SK-N-SH (cell line): Measurements from ENCODE around the gene CCDC74B. TPM values are rescaled to one million over a fixed set of nuclear protein-coding genes. Genes with fewer than 3 reads are reported as not detected.
"Not testable (repeated sequence)": the region's sequence is repeated elsewhere in the genome, so short reads cannot be mapped to it uniquely, and the experiment has no call there.

Source experiments
- CTCF ChIA-PET: fragments of 300-600, 350-600 bp; formaldehyde crosslinking; extraction: SDS; loops from one replicate; lab custom pipeline; 2021; lab: Yijun Ruan, JAX
- POLR2A ChIA-PET: fragments of 350-600 bp; sonication (Branson Sonifier 250); formaldehyde crosslinking; extraction: SDS; loops from one replicate; lab custom pipeline; 2020; ENCODE audit warnings: antibody characterized with exemption, inconsistent platforms; lab: Yijun Ruan, JAX
- DNase-seq: peaks from one replicate; pipeline ENCODE4 v3.0.0; 2012
- H2AFZ ChIP-seq: fragments of 200-600 bp; sonication (generic); 2 replicates; pipeline ENCODE4 v1.8.1; 2016; ENCODE audit warnings: antibody characterized with exemption, mild to moderate bottlenecking, low read depth
- H3F3A ChIP-seq: fragments of 200-600 bp; sonication (generic); replicated peaks from 2 replicates; pipeline ENCODE3; 2016; ENCODE audit warnings: antibody characterized with exemption, mild to moderate bottlenecking; ENCODE audit not compliant: insufficient read depth
- H3K27ac ChIP-seq, 2 experiments: fragments of 200-500 bp in 1 of 2; fragments of 200-600 bp in 1 of 2; sonication (Bioruptor generic) in 1 of 2; sonication (generic), shearing (Covaris generic) in 1 of 2; 2 replicates each; pipeline versions ENCODE4 v1.5.1 to v1.6.1; 2014 to 2016; ENCODE audit warnings: low read depth in 2 of 2, inconsistent platforms in 1 of 2, low read length in 1 of 2, mild to moderate bottlenecking in 1 of 2, mixed read lengths in 1 of 2
- H3K27me3 ChIP-seq: fragments of 200-600 bp; sonication (generic), shearing (Covaris generic); 2 replicates; pipeline ENCODE4 v1.6.1; 2016; ENCODE audit warnings: mixed run types; ENCODE audit not compliant: insufficient read depth
- H3K36me3 ChIP-seq, 2 experiments: fragments of 200-500 bp in 1 of 2; fragments of 200-600 bp in 1 of 2; sonication (Bioruptor generic) in 1 of 2; sonication (generic) in 1 of 2; replicated peaks in 1 of 2; 2 replicates each; pipeline versions ENCODE3 to v1.5.1; 2014 to 2016; ENCODE audit warnings: low read length in 1 of 2, mild to moderate bottlenecking in 1 of 2; ENCODE audit not compliant: insufficient read depth in 2 of 2, control insufficient read depth in 1 of 2
- H3K4me1 ChIP-seq, 2 experiments: fragments of 200-500 bp in 1 of 2; fragments of 200-600 bp in 1 of 2; sonication (Bioruptor generic) in 1 of 2; sonication (generic), shearing (Covaris generic) in 1 of 2; 2 replicates each; pipeline versions ENCODE4 v1.5.1 to v1.6.1; 2014 to 2016; ENCODE audit warnings: low read depth in 1 of 2, low read length in 1 of 2, mixed run types in 1 of 2; ENCODE audit not compliant: insufficient read depth in 2 of 2, control insufficient read depth in 1 of 2
- H3K4me2 ChIP-seq: fragments of 200-600 bp; sonication (generic), shearing (Covaris generic); 2 replicates; pipeline ENCODE4 v1.6.1; 2017; ENCODE audit warnings: mixed run types
- H3K4me3 ChIP-seq, 2 experiments: fragments of 200-500 bp in 1 of 2; fragments of 200-600 bp in 1 of 2; sonication (Bioruptor generic) in 1 of 2; sonication (generic), shearing (Covaris generic) in 1 of 2; 2 replicates each; pipeline versions ENCODE4 v1.5.1 to v1.8.1; 2014 to 2016; ENCODE audit warnings: low read depth in 2 of 2, inconsistent platforms in 1 of 2, low read length in 1 of 2, mild to moderate bottlenecking in 1 of 2, mixed read lengths in 1 of 2, moderate library complexity in 1 of 2
- H3K79me2 ChIP-seq: fragments of 200-600 bp; sonication (generic); 2 replicates; pipeline ENCODE4 v1.8.1; 2017; ENCODE audit warnings: mild to moderate bottlenecking; ENCODE audit not compliant: insufficient read depth
- H3K9ac ChIP-seq: fragments of 200-600 bp; sonication (generic); 2 replicates; pipeline ENCODE4 v1.6.1; 2017; ENCODE audit warnings: mixed run types
- H3K9me2 ChIP-seq: fragments of 200-600 bp; sonication (generic); 2 replicates; pipeline ENCODE4 v1.6.1; 2017; ENCODE audit warnings: mixed run types
- H3K9me3 ChIP-seq: fragments of 200-600 bp; sonication (generic); 2 replicates; pipeline ENCODE4 v1.6.1; 2017; ENCODE audit warnings: mixed run types, mild to moderate bottlenecking, moderate library complexity
- H4K20me1 ChIP-seq: fragments of 200-600 bp; sonication (generic); 2 replicates; pipeline ENCODE4 v1.6.1; 2017; ENCODE audit warnings: mild to moderate bottlenecking, mixed run types; ENCODE audit not compliant: insufficient read depth
- ELF1 ChIP-seq: IDR thresholded peaks from 2 replicates; pipeline ENCODE4 v1.4.0; 2012
- FOXJ3 ChIP-seq: sonication (generic); formaldehyde crosslinking; IDR thresholded peaks from 2 replicates; pipeline ENCODE4 v1.5.1; 2020; ENCODE audit warnings: mild to moderate bottlenecking, missing genetic modification reagents
- GATA2 ChIP-seq: sonication (generic); formaldehyde crosslinking; IDR thresholded peaks from 2 replicates; pipeline ENCODE4 v1.5.0; 2020; ENCODE audit warnings: mild to moderate bottlenecking, missing genetic modification reagents
- IRF3 ChIP-seq: fragments of 150-350 bp; IDR thresholded peaks from 2 replicates; pipeline ENCODE4 v1.6.1; 2016; ENCODE audit warnings: mild to moderate bottlenecking, low read depth, low read length
- REST ChIP-seq: IDR thresholded peaks from 2 replicates; pipeline ENCODE4 v1.6.1; 2012; ENCODE audit warnings: mild to moderate bottlenecking, low read depth, low read length, moderate library complexity
- TEAD4 ChIP-seq: IDR thresholded peaks from 2 replicates; pipeline ENCODE4 v1.4.0; 2012; ENCODE audit warnings: mild to moderate bottlenecking, borderline replicate concordance; ENCODE audit not compliant: insufficient read depth
- YY1 ChIP-seq: IDR thresholded peaks from 2 replicates; pipeline ENCODE4 v1.4.0; 2012; ENCODE audit warnings: low read depth, mild to moderate bottlenecking
- WGBS: methylation state at CpG from one replicate; pipeline ENCODE4 v1.1.6; 2017; ENCODE audit warnings: low lambda C conversion rate; 5-methylcytosine and 5-hydroxymethylcytosine counted together
- polyA plus RNA-seq, 3 experiments: library from polyadenylated mRNA; depleted of rRNA; stranded (reverse); fragments of >200 nt; gene quantifications; 2 replicates each; pipeline ENCODE4 v1.2.3, GENCODE V29; 2012

CCDC74B gene
- polyA plus RNA-seq, 1 of the 3 experiments (the other 2 are of a cell fraction), result 14.5 TPM

GRCh38 chr2:130190237-130190636 is 45.3 kb upstream of the CCDC74B start:
- no peak overlapping the region for H2AFZ ChIP-seq
- TF ChIP-seq IRF3, result no peak
- no peak for TF ChIP-seq YY1
- TF ChIP-seq ELF1, result no peak
- no peak for TF ChIP-seq TEAD4
- no peak for TF ChIP-seq REST
- TF ChIP-seq GATA2 (CRISPR knock-in tag), result no peak
- no peak for TF ChIP-seq FOXJ3 (CRISPR knock-in tag)
- TF ChIP-seq, all 33 proteins: peak for 0
- Histone ChIP-seq H3K4me1 (peaks cover 0 to 4% of the 10 kb centered on the region in 2 experiments; a peak in 1 of 4 replicates), H3K79me2 (no peaks in the 10 kb centered on the region), H3K4me2 (no peak overlapping the region), H3K4me3 (no peak overlapping the region), H3K9ac (no peak overlapping the region), H3F3A (no peaks in the 10 kb centered on the region), H4K20me1 (0 out of 2 replicates have a peak, but pooled peaks cover 2% of the 10 kb centered on the region), H3K36me3 (peaks cover 0 to 2% of the 10 kb centered on the region in 2 experiments), H3K27me3 (no peaks in the 10 kb centered on the region), H3K9me2 (no peaks in the 10 kb centered on the region), H3K9me3 (no peaks in the 10 kb centered on the region), H3K27ac (no peak overlapping the region)
- DNase-seq, result no peak
- POLR2A ChIA-PET, result no interaction called here
- 85% methylated on average over 2 of the region's 15 CpGs for WGBS
- CTCF ChIA-PET, result no interaction called here

GRCh38 chr2:130188958-130189357 is 44.0 kb upstream of the CCDC74B start:
- H3K9ac ChIP-seq, H3K27ac ChIP-seq, H3K9me2 ChIP-seq, H3K27me3 ChIP-seq, H2AFZ ChIP-seq, DNase-seq, H3K9me3 ChIP-seq, H3F3A ChIP-seq, H4K20me1 ChIP-seq, H3K36me3 ChIP-seq, H3K4me2 ChIP-seq, H3K4me3 ChIP-seq: not testable (repeated sequence)
- H3K4me1 ChIP-seq, result peaks cover 0 to 11% of the 10 kb centered on the region in 2 experiments; a peak in 1 of 4 replicates
- ChIA-PET CTCF (interaction anchor here (0.6 kb wide), 1 partner anchor 1452 kb away, joined by 3 read pairs; no protein-coding TSS in a partner anchor), POLR2A (interaction anchor here (0.6 kb wide), 1 partner anchor 1296 kb away, joined by 3 read pairs; no protein-coding TSS in a partner anchor)
- WGBS, result no CpG with 5 or more reads among the region's 4 CpGs
- H3K79me2 ChIP-seq, result peaks cover 12% of the 10 kb centered on the region

GRCh38 chr2:130187859-130188792 is 43.2 kb upstream of the CCDC74B start:
- not testable (repeated sequence) for H3K4me2 ChIP-seq, DNase-seq, H3K9me3 ChIP-seq, H3K36me3 ChIP-seq, H3K27me3 ChIP-seq, H3K9me2 ChIP-seq, H2AFZ ChIP-seq, H3K9ac ChIP-seq, H3K27ac ChIP-seq, H3F3A ChIP-seq, H4K20me1 ChIP-seq, H3K4me3 ChIP-seq
- Histone ChIP-seq H3K79me2 (peaks cover 20% of the 10 kb centered on the region), H3K4me1 (peaks cover 0 to 19% of the 10 kb centered on the region in 2 experiments; a peak in 1 of 4 replicates)
- ChIA-PET CTCF (interaction anchor here (0.6 to 11.1 kb wide), 2 partner anchors 146 to 1453 kb away, joined by 3 to 113 read pairs; no protein-coding TSS in a partner anchor), POLR2A (interaction anchor here (0.6 kb wide), 3 partner anchors 112 to 1296 kb away, joined by 3 to 5 read pairs (median 3); no protein-coding TSS in a partner anchor)
- WGBS, result 93% methylated on average over 17 of the region's 17 CpGs
